Measurements from ENCODE around the gene BUB1B.
"Not testable (repeated sequence)": the region's sequence is repeated elsewhere in the genome, so short reads cannot be mapped to it uniquely, and the experiment has no call there.

- not testable (repeated sequence) for TF ChIP-seq NR1H2 (CRISPR knock-in tag; IDR thresholded peaks at IDR 0.05); CTCF (IDR thresholded peaks at IDR 0.05); JAZF1 (CRISPR knock-in tag; IDR thresholded peaks at IDR 0.05); ZNF317 (CRISPR knock-in tag; IDR thresholded peaks at IDR 0.05; ENCODE audit: borderline replicate concordance, low read depth); ZNF232 (CRISPR knock-in tag; IDR thresholded peaks at IDR 0.05); CREM (CRISPR knock-in tag; IDR thresholded peaks at IDR 0.05); JUN (CRISPR knock-in tag; IDR thresholded peaks at IDR 0.05); SP1 (CRISPR knock-in tag; conservative IDR thresholded peaks at IDR 0.05); USF2 (CRISPR knock-in tag; IDR thresholded peaks at IDR 0.05); ATF2 (CRISPR knock-in tag; IDR thresholded peaks at IDR 0.05; ENCODE audit: borderline replicate concordance, low read depth)
Observed at GRCh38 chr15:40122989-40123388, 37.9 kb upstream of the BUB1B start.

All from WTC11 (cell line).